GM19328 (cell line): ENCODE measurements around the gene TBX18.

Experiments used
- ATAC-seq: cut with Tn5 transposase; IDR thresholded peaks from one replicate; pipeline ENCODE4 v1.9.1; 2021; ENCODE audit warnings: mild to moderate bottlenecking, moderate library complexity; ENCODE audit not compliant: unreplicated experiment

The TBX18 gene

DNA sequence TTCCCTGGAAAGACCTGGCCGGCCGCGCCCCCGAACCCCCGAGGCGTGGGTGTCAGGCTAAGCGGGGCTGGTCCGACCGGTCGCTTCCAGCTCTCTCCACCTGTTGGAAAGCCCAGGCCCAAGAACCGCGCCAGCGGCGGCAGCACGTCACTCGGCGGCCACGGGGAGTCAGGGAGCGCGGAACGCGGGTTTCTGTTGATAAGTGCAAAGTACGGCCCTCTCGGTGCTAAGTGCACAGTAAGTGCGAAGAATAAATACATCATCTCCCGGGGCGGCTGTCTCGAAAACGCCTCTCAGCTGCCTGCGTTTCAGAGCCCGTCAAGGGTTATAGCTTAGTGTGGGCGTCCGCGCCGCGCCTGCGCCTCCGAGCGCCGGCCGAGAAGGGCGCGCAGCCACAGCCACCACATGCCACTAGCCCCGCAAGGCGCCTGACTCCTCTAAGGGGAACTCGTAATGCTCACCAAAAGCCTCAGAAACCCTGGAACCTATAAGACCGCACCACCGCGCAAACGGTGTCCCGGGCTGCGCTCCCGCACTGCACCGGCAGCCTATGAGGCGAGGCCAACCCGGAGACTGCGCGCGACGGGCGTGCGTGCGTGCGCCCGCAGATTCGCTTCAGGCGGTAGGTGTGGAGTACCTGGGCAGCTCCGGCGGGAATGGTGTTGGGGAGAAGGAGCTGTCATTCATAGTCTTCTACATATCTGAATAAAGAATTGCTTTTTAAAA lies 9.2 kb upstream of the TBX18 start:
- ATAC-seq: no peak

DNA sequence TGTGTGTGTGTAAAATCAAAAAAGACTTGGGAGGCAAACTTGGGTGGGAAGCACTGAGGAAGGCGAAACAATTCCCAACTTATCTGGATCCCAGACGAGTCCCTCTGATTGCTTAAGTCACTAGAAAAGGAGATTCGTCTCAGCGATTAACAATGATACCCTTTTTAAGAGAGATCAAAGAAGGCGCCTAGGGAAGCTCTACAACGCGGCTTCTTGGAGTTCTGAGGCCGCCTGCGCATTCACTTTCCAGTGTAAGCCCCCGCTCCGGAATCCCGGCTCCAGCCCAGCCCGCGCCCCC lies 8.7 kb upstream of the TBX18 start:
- no peak for ATAC-seq

DNA sequence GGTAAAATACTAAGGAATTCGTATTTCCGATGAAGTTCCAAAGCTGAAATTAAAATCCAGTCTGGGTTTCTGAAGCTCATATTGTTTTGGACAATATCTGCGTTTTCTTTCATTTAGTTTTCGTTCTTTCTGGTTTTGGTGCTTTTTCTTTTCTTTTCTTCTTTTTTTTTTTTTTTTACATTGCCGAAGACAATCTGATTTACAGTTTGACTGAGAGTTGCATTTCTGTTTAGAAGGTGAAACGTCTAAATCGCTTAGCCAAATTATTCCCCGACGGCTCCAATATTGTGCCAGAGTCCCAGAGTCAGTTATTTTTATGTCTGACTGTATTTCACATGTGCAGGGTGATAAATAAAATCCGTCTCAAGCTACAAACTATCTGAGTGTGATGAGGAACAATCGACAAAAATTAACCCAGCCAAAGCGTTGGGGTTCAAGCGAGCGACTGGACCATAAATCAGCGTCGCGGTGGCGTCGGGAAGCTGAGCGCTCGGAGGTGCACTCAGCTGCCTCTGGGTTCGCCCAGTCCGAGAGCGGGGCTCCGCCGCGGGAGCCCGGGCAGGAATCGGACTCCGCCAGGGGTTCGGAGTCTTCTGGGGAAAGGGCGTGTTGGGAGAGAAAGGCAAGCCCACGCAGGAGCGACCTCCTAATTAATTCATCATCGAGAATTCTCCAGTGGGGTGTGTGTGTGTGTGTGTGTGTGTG lies 8.2 kb upstream of the TBX18 start:
- ATAC-seq: no peak

DNA sequence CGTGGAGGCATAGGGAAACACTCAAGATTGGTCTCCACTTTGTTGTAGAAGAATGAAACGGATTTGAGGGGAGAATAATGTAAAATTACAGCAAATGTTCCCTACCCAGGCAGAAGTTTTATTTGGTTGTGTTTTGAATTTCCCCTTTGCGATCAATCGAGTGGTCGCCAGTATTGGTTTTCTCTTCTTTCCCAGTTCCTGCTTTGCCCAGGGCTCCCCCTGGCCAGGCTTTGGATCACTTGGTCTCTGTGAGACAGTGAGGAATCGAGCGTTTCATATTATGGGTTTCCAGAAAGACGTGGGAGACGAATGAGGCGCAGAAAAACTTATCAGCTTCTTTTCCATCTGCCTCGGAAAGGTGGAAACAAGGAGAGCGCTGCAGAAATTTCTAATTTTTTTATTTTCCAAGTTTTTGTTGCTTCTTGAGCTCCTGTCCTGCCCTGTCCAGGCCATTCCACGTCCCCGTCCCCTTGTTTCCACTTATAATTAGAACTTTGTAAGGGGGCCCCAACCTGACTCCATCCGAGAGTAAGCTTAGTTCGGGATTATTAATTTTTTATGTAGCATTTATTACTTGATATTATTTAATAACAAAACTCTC lies 7.5 kb upstream of the TBX18 start:
- ATAC-seq: no peak

DNA sequence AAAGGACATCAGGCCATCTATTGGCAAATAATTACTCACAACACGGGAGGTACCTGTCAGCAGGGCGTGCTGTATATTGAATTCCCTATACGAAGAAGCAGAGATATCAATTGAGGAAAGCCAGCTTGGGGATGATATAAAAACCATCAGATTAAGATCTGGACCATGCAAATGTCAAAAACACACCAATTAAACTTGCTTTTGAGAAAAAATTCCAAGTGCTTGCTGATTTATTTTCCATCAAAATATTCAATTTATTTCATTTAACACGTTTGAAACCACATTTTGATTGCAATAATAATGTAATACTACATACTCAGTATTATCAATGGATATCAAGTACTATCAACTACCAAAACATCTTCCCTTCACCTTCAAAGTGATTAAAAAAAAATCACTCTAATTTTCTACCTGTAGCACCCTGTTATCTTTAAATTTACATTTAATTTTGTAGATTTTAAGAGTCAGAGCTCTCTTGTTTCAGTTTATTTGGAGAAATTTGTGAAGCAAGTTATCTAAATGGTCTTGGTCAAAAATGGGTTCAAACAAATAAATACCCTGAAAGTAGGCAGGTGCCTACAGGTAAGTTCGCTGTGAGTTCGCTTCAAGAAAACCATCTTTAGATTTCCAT lies 6.8 kb upstream of the TBX18 start:
- no peak for ATAC-seq

DNA sequence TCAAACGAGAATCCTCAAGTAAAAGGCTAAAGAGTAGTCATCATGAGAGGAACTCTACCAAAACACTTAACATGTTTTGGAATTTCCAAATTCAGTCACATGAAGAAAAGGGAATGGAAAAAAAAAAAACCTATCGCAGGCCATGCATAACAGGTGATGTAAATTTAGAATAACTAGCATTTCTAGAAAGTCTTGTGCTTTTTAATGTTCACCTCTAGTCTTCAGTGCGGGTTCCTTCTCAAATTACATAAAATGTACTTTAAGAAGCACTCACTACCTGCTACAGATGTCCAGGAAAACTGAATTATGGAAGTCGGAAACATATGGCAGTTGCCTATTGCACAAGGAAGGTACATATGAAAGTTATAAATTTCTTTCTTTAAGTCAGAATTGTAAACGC lies 6.1 kb upstream of the TBX18 start:
- ATAC-seq: no peak

DNA sequence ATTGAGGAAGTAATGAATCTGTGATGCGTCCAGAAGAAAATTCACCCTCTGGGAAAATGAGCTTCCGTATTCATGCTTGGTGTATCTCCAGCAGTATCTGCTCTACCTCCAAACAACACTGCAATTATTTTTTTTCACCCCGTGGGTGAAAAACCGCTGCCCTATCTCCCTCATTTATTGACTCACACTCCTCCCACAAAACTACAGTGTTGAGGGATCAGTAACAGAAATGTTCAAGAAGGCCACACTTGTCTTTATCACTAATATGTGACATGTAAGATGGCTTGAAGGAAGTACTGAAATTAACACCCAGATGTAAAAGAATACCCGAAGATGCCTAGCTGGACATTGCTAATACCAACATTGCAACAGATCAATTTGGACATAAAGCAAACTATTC lies 4.9 kb upstream of the TBX18 start:
- no peak for ATAC-seq

DNA sequence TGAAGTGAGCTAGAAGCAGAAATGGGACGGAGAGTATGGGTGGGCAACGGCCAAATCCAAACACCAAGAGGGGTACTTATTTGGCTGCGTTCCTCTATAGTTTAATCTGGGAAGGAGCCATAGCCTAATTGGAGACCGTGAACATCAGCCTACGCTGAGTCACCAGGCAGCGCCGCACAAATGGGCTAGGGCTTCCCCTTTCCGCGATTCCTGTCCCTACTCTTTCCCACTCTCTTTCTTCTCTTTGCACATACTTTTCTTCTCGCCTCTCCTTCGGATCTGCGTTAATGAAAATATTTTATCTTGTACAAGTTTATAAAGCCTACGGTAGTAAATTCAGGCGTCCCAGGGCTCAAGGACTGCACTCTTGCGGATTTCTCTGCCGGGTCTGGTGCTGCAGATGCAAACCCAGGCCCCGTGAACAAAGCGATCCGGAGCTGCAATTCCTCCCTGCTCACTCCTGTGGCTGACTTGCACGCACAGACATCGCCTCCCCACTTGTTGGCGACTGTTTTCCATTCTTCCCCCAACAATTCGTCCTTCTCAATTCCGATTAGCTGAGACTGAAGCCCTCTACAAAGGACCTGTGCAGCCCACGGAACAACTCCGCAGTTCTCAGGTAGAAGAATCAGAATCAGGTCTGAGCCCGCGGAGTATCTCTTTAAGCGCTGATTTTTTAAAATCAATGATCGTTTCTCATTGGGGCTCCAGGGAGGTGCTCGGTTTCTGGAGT lies 4.2 kb upstream of the TBX18 start:
- no peak for ATAC-seq

DNA sequence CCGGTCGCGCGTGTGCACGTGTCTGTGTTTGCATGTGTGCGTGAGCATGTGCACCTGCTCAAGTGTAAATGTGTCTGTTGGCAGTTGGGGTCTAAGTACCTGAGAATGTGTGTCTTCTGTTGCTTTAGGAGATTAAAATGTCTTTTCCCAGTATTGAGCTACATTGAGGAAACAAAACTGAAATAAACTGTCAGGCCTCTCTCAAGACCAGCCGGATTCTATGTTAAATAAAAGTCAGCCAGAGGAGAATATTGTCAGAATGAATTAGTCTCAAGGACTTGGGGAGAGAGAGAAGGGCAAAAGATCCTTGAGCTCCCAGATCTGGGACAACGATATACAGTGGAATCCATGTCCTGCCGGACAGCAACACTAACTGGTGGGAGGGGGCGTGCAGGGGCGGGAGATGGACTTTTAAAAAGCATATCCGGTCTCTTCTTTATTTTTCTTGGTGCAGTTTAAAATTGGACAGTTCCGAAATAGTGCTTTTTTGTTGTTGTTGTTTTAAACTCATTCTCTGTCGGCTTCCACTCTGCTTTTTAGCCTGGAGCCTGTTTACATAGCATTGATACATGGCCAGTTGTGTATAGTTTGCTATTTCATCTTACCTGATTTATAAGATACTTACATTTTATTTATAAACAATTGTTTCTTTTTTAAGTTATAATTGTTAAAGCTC lies 3.3 kb upstream of the TBX18 start:
- no peak for ATAC-seq

DNA sequence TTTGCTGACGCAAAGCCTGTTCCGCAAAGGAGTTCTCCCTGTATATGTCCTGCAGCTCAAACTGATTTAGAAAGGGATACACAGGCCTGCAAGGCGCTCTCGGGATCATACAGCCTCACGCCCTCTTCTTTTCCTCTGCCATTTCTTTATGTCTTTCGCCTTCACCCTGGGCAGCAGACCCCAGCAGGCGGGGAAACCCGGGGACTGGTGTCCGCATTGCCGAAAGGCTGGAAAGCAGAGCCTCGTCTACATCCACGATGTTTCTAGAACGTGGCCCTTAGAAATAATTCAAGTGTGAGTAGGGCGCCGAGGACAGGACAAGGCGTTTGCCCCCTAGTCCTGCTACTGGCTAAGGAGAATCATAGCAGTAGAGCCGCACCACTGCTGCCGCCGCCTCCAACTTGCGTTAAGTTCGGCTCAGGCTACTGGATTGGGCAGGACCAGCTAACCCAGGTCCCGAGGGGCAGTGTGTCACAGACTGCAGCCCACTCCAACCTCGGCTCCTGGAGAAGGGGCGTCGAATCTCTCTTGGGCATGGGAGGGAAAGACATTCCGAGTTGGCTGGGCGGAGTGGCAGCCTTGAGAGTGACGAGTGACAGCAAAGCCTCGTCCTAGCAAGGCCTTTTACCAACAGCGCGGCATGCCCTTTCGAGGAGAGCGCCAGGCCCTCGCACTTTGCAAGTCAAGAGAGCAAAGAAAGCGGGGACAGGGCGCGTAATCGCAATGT lies 2.6 kb upstream of the TBX18 start:
- ATAC-seq: no peak

DNA sequence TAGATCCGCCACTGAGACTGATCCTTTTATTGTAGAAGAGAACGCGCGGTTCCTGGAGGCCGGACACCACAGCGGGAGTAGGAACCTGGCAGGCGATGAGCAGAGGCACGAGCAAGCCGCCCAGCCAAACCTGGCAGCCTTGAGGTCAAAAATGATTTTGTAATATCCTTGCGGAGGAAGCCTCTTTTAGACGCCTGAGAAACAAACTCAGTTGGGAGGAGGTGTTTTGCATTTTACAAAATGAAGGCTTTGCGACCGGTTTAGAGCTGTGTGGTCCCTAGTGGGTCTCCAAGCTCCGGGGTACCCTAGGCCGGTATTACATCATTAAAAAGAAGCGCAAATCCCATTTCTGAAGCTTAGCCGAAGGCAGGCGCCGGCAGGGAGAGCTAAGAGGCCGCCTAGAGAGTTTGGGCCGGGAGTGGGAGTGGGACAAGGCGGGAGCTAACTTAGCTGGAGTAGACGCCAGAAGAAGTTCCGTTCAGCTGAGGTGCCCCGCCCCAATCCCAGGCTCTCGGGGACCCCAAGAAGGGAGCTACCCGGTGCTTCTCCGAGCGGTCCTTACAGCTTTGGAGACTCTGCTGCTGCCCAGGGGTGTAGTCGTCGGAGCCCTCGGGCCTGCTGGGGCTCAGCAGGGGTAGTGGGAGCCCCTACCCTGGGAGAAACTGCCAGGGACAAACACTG lies 1.9 kb upstream of the TBX18 start:
- ATAC-seq: no peak

DNA sequence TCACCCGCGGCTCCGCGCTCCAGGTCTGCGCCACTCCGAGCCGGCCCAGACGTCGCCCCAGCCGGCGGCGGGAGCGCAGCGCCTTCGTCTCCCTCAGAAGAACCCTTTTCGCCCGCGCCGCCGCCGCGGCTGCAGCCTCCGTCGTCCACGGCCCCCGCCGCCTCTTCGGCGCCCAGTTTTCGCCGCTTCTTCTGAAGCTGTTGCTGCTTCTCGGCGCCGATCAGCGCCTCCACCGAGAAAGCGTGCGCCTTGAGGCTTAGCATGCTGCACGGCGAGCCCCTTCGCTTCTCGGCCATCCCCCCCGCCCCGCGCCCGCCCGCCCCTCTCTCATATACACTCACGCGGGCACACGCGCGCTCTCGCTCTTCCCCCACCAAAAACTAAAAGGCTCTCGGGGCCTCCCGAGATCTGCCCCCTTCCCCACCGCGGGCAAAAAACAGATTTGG lies 489 bp downstream of the TBX18 start:
- ATAC-seq: no peak

DNA sequence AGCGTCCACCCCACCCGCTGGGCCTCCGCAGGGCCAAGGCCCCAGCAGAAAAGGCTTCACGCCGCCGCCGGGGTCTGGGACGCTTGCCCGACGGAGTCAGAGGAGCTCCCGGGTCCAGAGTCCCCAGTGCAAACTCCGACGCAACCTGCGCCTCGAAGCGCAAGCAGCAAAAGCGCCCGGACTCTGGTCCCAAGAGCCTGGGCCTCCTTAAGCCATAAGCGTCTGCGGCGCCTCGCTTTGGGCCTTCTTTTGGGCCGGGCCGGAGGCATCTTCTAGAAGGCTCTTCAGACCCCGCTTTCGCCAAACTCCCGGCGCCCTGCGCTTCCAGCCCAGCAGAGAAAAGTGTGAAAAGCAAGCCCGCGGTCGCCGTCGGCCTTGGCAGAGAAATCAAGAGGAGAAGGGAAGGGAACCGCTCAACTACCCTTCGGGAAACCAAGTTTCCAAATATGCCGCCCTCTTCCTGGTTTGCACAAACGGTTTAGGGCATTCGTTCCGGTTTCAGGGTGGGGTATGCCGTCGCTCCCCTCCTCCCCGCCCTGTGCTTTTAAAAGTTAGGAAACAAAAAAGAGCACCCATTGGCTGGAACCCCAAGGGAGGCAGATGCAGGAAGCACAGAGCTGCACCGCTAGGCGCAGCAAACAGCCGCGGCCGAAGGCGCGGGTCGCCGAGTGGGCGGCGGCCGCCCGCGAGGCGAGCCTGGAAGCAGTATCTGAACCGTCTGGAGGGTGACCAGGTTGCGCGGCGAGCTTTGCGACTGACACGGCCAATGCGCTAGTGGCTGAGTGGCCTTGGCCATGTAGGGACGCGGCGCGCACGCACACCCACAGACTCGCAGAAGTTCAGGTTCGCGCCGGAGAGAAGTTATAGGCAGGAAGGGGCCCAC lies 1.2 kb downstream of the TBX18 start:
- no peak for ATAC-seq

DNA sequence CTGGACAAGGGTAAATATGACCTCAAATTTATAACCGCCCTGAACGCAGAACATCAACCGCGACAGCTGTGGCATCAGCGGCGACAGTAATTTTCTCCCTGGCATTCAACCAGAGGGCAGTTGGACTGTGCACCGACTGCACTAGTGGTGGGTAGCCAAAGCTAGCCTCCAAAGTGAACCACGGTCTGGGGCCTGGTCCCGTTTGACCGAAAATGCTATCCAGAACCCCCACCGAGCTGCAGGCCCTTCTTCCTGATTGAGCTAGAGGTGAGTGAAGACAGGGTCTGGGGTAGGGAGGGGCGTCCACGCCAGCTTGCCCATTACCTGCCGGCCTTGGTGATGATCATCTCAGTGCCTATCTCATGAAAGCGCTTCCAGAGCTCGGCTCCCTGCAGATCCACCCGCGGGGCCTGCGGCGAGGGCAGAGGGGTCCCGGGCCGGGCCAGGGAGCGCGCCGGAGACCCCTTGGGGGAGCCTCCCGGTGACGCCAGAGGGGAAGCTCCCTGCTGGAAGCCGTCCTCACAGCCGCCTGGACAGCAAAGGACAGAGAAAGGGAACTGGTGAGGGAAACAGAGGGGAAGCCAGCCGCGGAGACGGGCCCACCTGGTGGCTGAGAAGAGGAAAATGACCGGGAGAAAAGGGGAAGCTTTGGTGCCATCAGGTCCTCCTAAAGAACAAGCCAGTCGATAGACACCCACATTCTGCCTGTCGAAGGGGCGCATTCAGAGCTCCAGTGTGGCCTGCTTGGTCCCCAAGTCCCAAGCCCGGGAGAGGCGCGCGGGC lies 2.0 kb downstream of the TBX18 start:
- no peak for ATAC-seq

DNA sequence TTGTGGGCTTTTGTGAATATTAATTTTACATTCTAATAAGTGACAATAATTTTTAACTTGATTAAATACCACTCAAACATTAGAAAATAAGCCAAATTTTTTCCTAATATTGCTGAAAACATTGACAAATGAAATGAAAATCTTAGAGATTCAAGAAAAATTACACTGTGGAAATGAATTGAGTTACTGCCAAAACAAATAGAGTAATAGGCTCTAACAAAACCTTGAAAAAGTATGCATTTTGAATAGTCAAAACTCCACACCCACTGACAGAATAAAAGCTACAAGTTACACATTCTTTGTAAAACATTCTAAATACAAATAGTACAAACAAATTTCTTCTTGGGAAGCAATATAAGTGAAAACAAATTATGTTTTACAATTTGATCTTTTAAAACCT lies 5.9 kb downstream of the TBX18 start:
- no peak for ATAC-seq

DNA sequence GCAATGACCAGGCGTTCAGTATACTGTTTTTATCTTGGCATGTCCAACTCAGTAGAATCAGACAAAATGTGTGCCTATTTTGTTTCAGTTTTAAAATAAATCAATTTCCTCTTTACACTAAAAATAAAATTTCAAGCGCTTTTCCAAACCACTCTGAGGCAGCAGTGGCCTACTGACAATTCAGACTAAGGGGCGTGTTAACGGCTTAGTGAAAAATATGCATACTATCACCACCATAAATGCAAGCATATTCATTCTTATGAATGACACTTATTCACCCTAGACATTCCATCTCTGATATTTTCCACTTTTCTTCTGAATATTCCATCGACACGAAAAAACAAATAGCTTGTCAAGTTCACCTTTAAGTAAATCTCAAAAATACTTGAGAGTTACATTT lies 7.5 kb downstream of the TBX18 start:
- ATAC-seq: no peak

DNA sequence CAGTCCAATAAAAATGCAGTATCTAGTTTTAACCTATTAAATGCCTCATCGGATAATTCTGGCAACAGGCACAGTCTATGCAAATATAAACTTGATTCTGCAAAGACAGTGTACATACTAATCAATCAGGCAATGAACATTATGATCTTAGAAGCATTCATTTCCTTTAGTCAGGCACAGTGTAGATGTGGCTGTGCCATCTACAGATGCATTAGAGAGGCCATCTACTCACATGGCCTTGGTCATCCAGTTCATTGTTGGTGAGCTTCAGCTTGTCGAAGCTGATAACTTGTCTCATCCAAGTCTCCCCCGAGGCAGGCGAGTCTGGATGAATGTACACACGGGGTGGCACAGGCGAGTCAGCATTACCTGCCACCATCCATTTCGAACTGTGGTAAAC lies 7.9 kb downstream of the TBX18 start:
- ATAC-seq: no peak

DNA sequence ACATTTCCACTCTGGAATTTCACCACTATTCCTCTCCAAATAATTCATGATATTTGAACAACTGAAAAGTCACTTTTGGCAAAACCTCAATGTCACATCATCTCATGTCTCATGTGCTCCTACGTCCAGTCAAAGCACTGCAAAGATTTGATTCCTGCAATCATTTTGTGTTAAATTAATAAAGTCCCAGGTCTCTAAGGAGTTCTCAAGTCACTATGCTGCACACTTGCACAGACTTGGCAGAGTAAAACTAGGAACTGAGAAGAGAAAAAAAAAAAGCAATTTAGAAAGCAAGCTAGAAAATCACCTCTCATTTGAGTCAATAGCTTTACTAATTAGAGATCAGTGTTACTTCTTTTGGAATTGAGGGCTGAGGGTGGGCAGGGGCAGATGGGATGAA lies 11.2 kb downstream of the TBX18 start:
- ATAC-seq: no peak
